Uterus (tissue), 4 donors: ENCODE data around the gene CDH15. TPM values are rescaled to one million over a fixed set of nuclear protein-coding genes. Genes with fewer than 3 reads are reported as not detected.

Experiments
- DNase-seq, 2 donors: peaks; one replicate each; pipeline ENCODE4 v3.0.0-alpha.2; 2019 to 2020
- H3K27ac ChIP-seq, 2 donors: fragments of 200-600 bp; sonication (generic); 1 replicate in 1 of 2; 2 replicates in 1 of 2; pipeline ENCODE4 v1.5.1; 2016 to 2018
- H3K27me3 ChIP-seq, 2 donors: fragments of 200-600 bp; sonication (generic); one replicate each; pipeline ENCODE4 v1.5.1; 2018 to 2019; ENCODE audit warnings: control low read depth in 1 of 2
- H3K36me3 ChIP-seq, 2 donors: fragments of 200-600 bp; sonication (generic); one replicate each; pipeline ENCODE4 v1.5.1; 2019; ENCODE audit warnings: control low read depth in 1 of 2
- H3K4me1 ChIP-seq, 2 donors: fragments of 200-600 bp; sonication (generic); one replicate each; pipeline ENCODE4 v1.5.1; 2018 to 2019; ENCODE audit warnings: control low read depth in 1 of 2
- H3K4me3 ChIP-seq, 2 donors: fragments of 200-600 bp; sonication (generic); 1 replicate in 1 of 2; 2 replicates in 1 of 2; pipeline ENCODE4 v1.5.1; 2018 to 2019; ENCODE audit warnings: mild to moderate bottlenecking in 1 of 2
- H3K9me3 ChIP-seq, 2 donors: fragments of 200-600 bp; sonication (generic); one replicate each; pipeline ENCODE4 v1.5.1; 2019; ENCODE audit warnings: control low read depth in 1 of 2
- CTCF ChIP-seq, 4 experiments: fragments of 200-600 bp in 2 of 4; fragments of 450-650 bp in 2 of 4; sonication (generic) in 2 of 4; IDR thresholded peaks; one replicate each; pipeline ENCODE4 v1.5.1; 2016 to 2019; ENCODE audit warnings: antibody characterized with exemption in 4 of 4, mild to moderate bottlenecking in 2 of 4, moderate library complexity in 1 of 4
- POLR2A ChIP-seq, 2 donors: fragments of 450-650 bp; IDR thresholded peaks; one replicate each; pipeline ENCODE4 v1.6.1; 2016; ENCODE audit warnings: antibody characterized with exemption in 2 of 2, mild to moderate bottlenecking in 1 of 2, moderate library complexity in 1 of 2
- intact Hi-C: fragments of 100-400 bp; cut with DNase I; formaldehyde crosslinking; loops from one replicate; pipeline ENCODE4 v1.15.1; 2023; ENCODE audit warnings: low total_unique reads
- total RNA-seq, 4 donors: library from RNA; depleted of rRNA in 3 of 4; stranded (reverse); fragments of >200 nt in 3 of 4; gene quantifications; one replicate each; pipeline versions ENCODE4 v1.1.0 to v1.2.4, GENCODE V29; 2014 to 2023
- donor health status: DM: yes; HTN: yes; CAD: no.

Gene CDH15
- total RNA-seq, 4 donors from 2014 or later, result 0.21 TPM; not detected in 3

- Histone ChIP-seq H3K27ac (no peak overlapping the region), H3K4me1 (no peaks in the 10 kb centered on the region), H3K4me3 (no peak overlapping the region), H3K36me3 (no peaks in the 10 kb centered on the region), H3K9me3 (no peaks in the 10 kb centered on the region), H3K27me3 (peaks cover 10 to 15% of the 10 kb centered on the region in 2 donors)
- TF ChIP-seq CTCF (IDR thresholded peaks at IDR 0.05) (no peak), POLR2A (IDR thresholded peaks at IDR 0.05) (no peak)
- intact Hi-C loops, result no loop called here
- no peak for DNase-seq
Measured at GRCh38 chr16:89174877-89175276, 3.3 kb downstream of the CDH15 start.

GRCh38 chr16:89175280-89176146 lies 4.0 kb downstream of the CDH15 start:
- no peak for TF ChIP-seq POLR2A (IDR thresholded peaks at IDR 0.05)
- TF ChIP-seq CTCF (IDR thresholded peaks at IDR 0.05), result no peak
- H3K36me3 ChIP-seq, result no peaks in the 10 kb centered on the region
- H3K4me1 ChIP-seq, result no peaks in the 10 kb centered on the region
- no peaks in the 10 kb centered on the region for H3K9me3 ChIP-seq
- no peak for DNase-seq
- H3K27me3 ChIP-seq, result peaks cover 3 to 10% of the 10 kb centered on the region in 2 donors
- intact Hi-C loops, result no loop called here
- H3K27ac ChIP-seq, result no peak overlapping the region
- no peak overlapping the region for H3K4me3 ChIP-seq

GRCh38 chr16:89176147-89176690 lies 4.7 kb downstream of the CDH15 start:
- Histone ChIP-seq H3K4me1 (no peaks in the 10 kb centered on the region), H3K27me3 (peaks cover 0 to 6% of the 10 kb centered on the region in 2 donors), H3K27ac (no peak overlapping the region), H3K9me3 (no peaks in the 10 kb centered on the region), H3K4me3 (no peak overlapping the region), H3K36me3 (no peaks in the 10 kb centered on the region)
- TF ChIP-seq CTCF (IDR thresholded peaks at IDR 0.05) (no peak), POLR2A (IDR thresholded peaks at IDR 0.05) (no peak)
- no peak for DNase-seq
- intact Hi-C loops, result no loop called here

- Histone ChIP-seq H3K27me3 (peaks cover 0 to 6% of the 10 kb centered on the region in 2 donors), H3K36me3 (no peaks in the 10 kb centered on the region), H3K27ac (no peak overlapping the region), H3K4me3 (no peak overlapping the region), H3K4me1 (no peaks in the 10 kb centered on the region), H3K9me3 (no peaks in the 10 kb centered on the region)
- no peak for TF ChIP-seq CTCF (IDR thresholded peaks at IDR 0.05)
- TF ChIP-seq POLR2A (IDR thresholded peaks at IDR 0.05), result no peak
- intact Hi-C loops, result no loop called here
- DNase-seq, result no peak
Measured at GRCh38 chr16:89176717-89177116, 5.2 kb downstream of the CDH15 start.

- H3K4me3 ChIP-seq, result no peak overlapping the region
- no peaks in the 10 kb centered on the region for H3K27me3 ChIP-seq
- no peaks in the 10 kb centered on the region for H3K36me3 ChIP-seq
- intact Hi-C loops, result no loop called here
- no peak for DNase-seq
- no peak overlapping the region for H3K27ac ChIP-seq
- no peaks in the 10 kb centered on the region for H3K4me1 ChIP-seq
- no peaks in the 10 kb centered on the region for H3K9me3 ChIP-seq
- TF ChIP-seq POLR2A (IDR thresholded peaks at IDR 0.05), result no peak
- no peak for TF ChIP-seq CTCF (IDR thresholded peaks at IDR 0.05)
Measured at GRCh38 chr16:89177501-89177900, 6.0 kb downstream of the CDH15 start.
